A549 (cell line): ENCODE data around the gene TIGD6. TPM values are rescaled to one million over a fixed set of nuclear protein-coding genes. Genes with fewer than 3 reads are reported as not detected.

Experiments
- ATAC-seq, 2 experiments: fragments of 200-7000 bp in 1 of 2; fragments of >200 bp in 1 of 2; cut with Nextera tagmentation in 1 of 2; cut with Tn5 transposase in 1 of 2; 3 replicates each; pipeline versions ENCODE4 v1.8.0 to v1.9.1; 2018 to 2020; ENCODE audit warnings: mild to moderate bottlenecking in 1 of 2, moderate library complexity in 1 of 2
- CTCF ChIA-PET: fragments of 300-600 bp; sonication (Branson Sonifier 250); formaldehyde crosslinking; extraction: SDS; loops from one replicate; lab custom pipeline; 2021; ENCODE audit warnings: antibody characterized with exemption, inconsistent platforms; lab: Yijun Ruan, JAX
- POLR2A ChIA-PET: fragments of 350-600 bp; formaldehyde crosslinking; extraction: SDS; loops from one replicate; lab custom pipeline; 2021; ENCODE audit warnings: antibody characterized with exemption, inconsistent platforms; lab: Yijun Ruan, JAX
- DNase-seq, 2 experiments: peaks; one replicate each; pipeline versions ENCODE4 v3.0.0 to v3.0.0-alpha.2; 2011 to 2016; ENCODE audit warnings: low read depth in 1 of 2, low spot score in 1 of 2
- FAIRE-seq: peaks from 2 replicates; lab custom pipeline; 2011; peaks lifted over from hg19 to GRCh38; lab: Jason Lieb, UNC
- H3K27ac ChIP-seq, 2 experiments: fragments of >200 bp; sonication (Bioruptor Twin); formaldehyde crosslinking; 3 replicates each; pipeline ENCODE4 v1.5.1; 2016 to 2017
- H3K4me1 ChIP-seq: fragments of >200 bp; sonication (Bioruptor Twin); formaldehyde crosslinking; 3 replicates; pipeline ENCODE4 v1.6.1; 2016
- H3K4me2 ChIP-seq: fragments of >200 bp; sonication (Bioruptor Twin); formaldehyde crosslinking; 3 replicates; pipeline ENCODE4 v1.6.1; 2016
- H3K4me3 ChIP-seq: fragments of >200 bp; sonication (Bioruptor Twin); formaldehyde crosslinking; 3 replicates; pipeline ENCODE4 v1.5.1; 2016
- H3K9me3 ChIP-seq: fragments of >200 bp; sonication (Bioruptor Twin); formaldehyde crosslinking; 3 replicates; pipeline ENCODE4 v1.6.1; 2016
- BHLHE40 ChIP-seq: IDR thresholded peaks from 2 replicates; pipeline ENCODE4 v1.6.1; 2012; ENCODE audit warnings: low read depth, low read length, inconsistent platforms
- CBX2 ChIP-seq: fragments of 200-600 bp; sonication (generic); IDR thresholded peaks from 2 replicates; pipeline ENCODE4 v1.6.1; 2016; ENCODE audit warnings: low read depth, mild to moderate bottlenecking, borderline replicate concordance
- CBX8 ChIP-seq: fragments of 200-600 bp; sonication (generic); IDR thresholded peaks from 2 replicates; pipeline ENCODE4 v1.6.1; 2016
- CEBPB ChIP-seq, 2 experiments: fragments of >200 bp in 1 of 2; sonication (Bioruptor Twin) in 1 of 2; formaldehyde crosslinking in 1 of 2; IDR thresholded peaks; 2 replicates each; pipeline ENCODE4 v1.6.1; 2012 to 2016
- ELK1 ChIP-seq: fragments of 150-350 bp; IDR thresholded peaks from 2 replicates; pipeline ENCODE4 v1.6.1; 2014; ENCODE audit warnings: low read depth, mild to moderate bottlenecking, low read length
- EP300 ChIP-seq, 2 experiments: fragments of >200 bp; sonication (Bioruptor Twin); formaldehyde crosslinking; IDR thresholded peaks; 2 replicates in 1 of 2; 3 replicates in 1 of 2; pipeline ENCODE4 v1.6.1; 2016 to 2017
- FOSB ChIP-seq: fragments of 250-450 bp; sonication (Bioruptor Pico); IDR thresholded peaks from 2 replicates; pipeline ENCODE4 v1.5.0; 2020; ENCODE audit warnings: mild to moderate bottlenecking, moderate library complexity
- GATA3 ChIP-seq: IDR thresholded peaks from 2 replicates; pipeline ENCODE4 v1.6.1; 2012; ENCODE audit warnings: borderline replicate concordance
- HES2 ChIP-seq: fragments of >200 bp; sonication (Bioruptor Twin); formaldehyde crosslinking; IDR thresholded peaks from 2 replicates; pipeline ENCODE4 v1.6.1; 2016
- HEYL ChIP-seq: fragments of 250-450 bp; sonication (Bioruptor Pico); IDR thresholded peaks from 2 replicates; pipeline ENCODE4 v1.8.0; 2021; ENCODE audit warnings: mild to moderate bottlenecking, moderate library complexity
- HMGXB4 ChIP-seq: fragments of 250-450 bp; sonication (Bioruptor Pico); IDR thresholded peaks from 2 replicates; pipeline ENCODE4 v1.5.0; 2021; ENCODE audit warnings: mild to moderate bottlenecking, moderate library complexity, borderline replicate concordance
- HOXA7 ChIP-seq: fragments of 250-450 bp; sonication (Bioruptor Pico); IDR thresholded peaks from 2 replicates; pipeline ENCODE4 v1.5.0; 2020; ENCODE audit warnings: mild to moderate bottlenecking, moderate library complexity
- HOXB5 ChIP-seq: fragments of 250-450 bp; sonication (Bioruptor Pico); IDR thresholded peaks from 2 replicates; pipeline ENCODE4 v1.5.0; 2020; ENCODE audit warnings: mild to moderate bottlenecking, moderate library complexity
- JUNB ChIP-seq: fragments of >200 bp; sonication (Bioruptor Twin); formaldehyde crosslinking; IDR thresholded peaks from 2 replicates; pipeline ENCODE4 v1.6.1; 2016
- KDM1A ChIP-seq: fragments of 200-600 bp; sonication (generic); IDR thresholded peaks from 2 replicates; pipeline ENCODE4 v1.6.1; 2016; ENCODE audit warnings: low read depth, mild to moderate bottlenecking
- KDM5A ChIP-seq: fragments of 200-600 bp; sonication (generic); IDR thresholded peaks from 2 replicates; pipeline ENCODE4 v1.6.1; 2016; ENCODE audit warnings: antibody characterized with exemption, mild to moderate bottlenecking
- MAFK ChIP-seq: fragments of 450-650 bp; IDR thresholded peaks from 2 replicates; pipeline ENCODE4 v1.6.1; 2014; ENCODE audit not compliant: partially characterized antibody
- MAX ChIP-seq: IDR thresholded peaks from 2 replicates; pipeline ENCODE4 v1.6.1; 2012
- MAZ ChIP-seq: fragments of 150-350 bp; IDR thresholded peaks from 2 replicates; pipeline ENCODE4 v1.6.1; 2014; ENCODE audit warnings: antibody characterized with exemption, low read depth, low read length, borderline replicate concordance
- MYC ChIP-seq: IDR thresholded peaks from 2 replicates; pipeline ENCODE4 v1.6.1; 2012; ENCODE audit warnings: mild to moderate bottlenecking, inconsistent platforms, low read length, improper control_type of control experiment, borderline replicate concordance
- NPAS2 ChIP-seq: fragments of 250-450 bp; sonication (Bioruptor Pico); IDR thresholded peaks from 2 replicates; pipeline ENCODE4 v1.8.0; 2022; ENCODE audit warnings: mild to moderate bottlenecking, moderate library complexity, borderline replicate concordance
- PBX3 ChIP-seq: IDR thresholded peaks from 2 replicates; pipeline ENCODE4 v1.6.1; 2012
- POLR2A ChIP-seq: IDR thresholded peaks from 2 replicates; pipeline ENCODE4 v1.6.1; 2012; ENCODE audit warnings: mild to moderate bottlenecking, low read length
- REST ChIP-seq: fragments of 200-600 bp; sonication (generic); IDR thresholded peaks from 2 replicates; pipeline ENCODE4 v1.6.1; 2016; ENCODE audit warnings: antibody characterized with exemption, mild to moderate bottlenecking, moderate library complexity
- RNF2 ChIP-seq: fragments of 200-600 bp; sonication (generic); IDR thresholded peaks from 2 replicates; pipeline ENCODE4 v1.6.1; 2016; ENCODE audit warnings: low read depth, mild to moderate bottlenecking, antibody characterized with exemption, moderate library complexity, borderline replicate concordance
- SREBF2 ChIP-seq: fragments of 450-650 bp; IDR thresholded peaks from 2 replicates; pipeline ENCODE4 v1.6.1; 2014; ENCODE audit warnings: mild to moderate bottlenecking, moderate library complexity
- USF2 ChIP-seq: fragments of 450-650 bp; IDR thresholded peaks from 2 replicates; pipeline ENCODE4 v1.6.1; 2014; ENCODE audit warnings: antibody characterized with exemption
- ZC3H11A ChIP-seq: fragments of 450-650 bp; IDR thresholded peaks from 2 replicates; pipeline ENCODE4 v1.6.1; 2014; ENCODE audit warnings: antibody characterized with exemption, mild to moderate bottlenecking
- ZFP36 ChIP-seq: fragments of 450-650 bp; IDR thresholded peaks from 2 replicates; pipeline ENCODE4 v1.6.1; 2014; ENCODE audit warnings: borderline replicate concordance; ENCODE audit not compliant: partially characterized antibody
- ZNF302 ChIP-seq: fragments of 250-450 bp; sonication (Bioruptor Pico); IDR thresholded peaks from 2 replicates; pipeline ENCODE4 v1.9.0; 2021; ENCODE audit warnings: inconsistent platforms, mild to moderate bottlenecking, moderate library complexity
- ZSCAN20 ChIP-seq: fragments of 250-450 bp; sonication (Bioruptor Pico); IDR thresholded peaks from 2 replicates; pipeline ENCODE4 v1.8.0; 2022; ENCODE audit warnings: mild to moderate bottlenecking, moderate library complexity
- WGBS: methylation state at CpG from one replicate; pipeline ENCODE4 v1.1.6; 2017; ENCODE audit errors: missing lambda C conversion rate; 5-methylcytosine and 5-hydroxymethylcytosine counted together
- polyA plus RNA-seq, 4 experiments: library from polyadenylated mRNA; depleted of rRNA in 3 of 4; stranded (reverse); fragments of >200 nt; fragmentation: RNase III in 1 of 4; extraction: RNeasy Plus Mini Kit Qiagen cat#74134 plus additional on column Dnase treatment in 1 of 4; gene quantifications; 2 replicates in 3 of 4; 3 replicates in 1 of 4; pipeline ENCODE4 v1.2.3, GENCODE V29; 2011 to 2017

Gene TIGD6
- polyA plus RNA-seq, 2 of the 4 experiments (the other 2 are of a cell fraction): 4.3 to 7.3 TPM

GRCh38 chr5:149960272-149961185, 39.9 kb downstream of the TIGD6 start, which contains the start of gene SLC26A2:
Gene SLC26A2, plus strand, starts transcription at chr5:149960758. Its CDS starts 16,895 bp downstream, at chr5:149977653.
- ChIA-PET POLR2A (interaction anchor here (0.5 to 4.0 kb wide), 28 partner anchors 9 to 294 kb away, joined by 3 to 61 read pairs (median 4); partner anchors contain the start of genes HMGXB3 and TIGD6), CTCF (interaction anchor here (0.6 to 16.5 kb wide), 20 partner anchors 11 to 410 kb away, joined by 3 to 594 read pairs (median 6); partner anchors contain the start of genes HMGXB3, PDE6A and TIGD6)
- ATAC-seq (peak; percentile 89 to 94), FAIRE-seq (peak; percentile 83), DNase-seq (peak; percentile 96 to 98)
- no peaks in the 10 kb centered on the region for H3K9me3 ChIP-seq
- WGBS: under 1% methylated on average over 52 of the region's 84 CpGs
- peaks cover 48% of the 10 kb centered on the region for H3K4me1 ChIP-seq
- peak within 1 kb of the TSS; percentile 81 for H3K4me3 ChIP-seq
- peak within 1 kb of the TSS; percentile 80 for H3K4me2 ChIP-seq
- H3K27ac ChIP-seq: peak within 1 kb of the TSS; percentile 91 to 96
- TF ChIP-seq SREBF2 (no peak), CBX8 (no peak), KDM1A (no peak), RNF2 (no peak), ZSCAN20 (CRISPR knock-in tag) (no peak), FOSB (no peak), GATA3 (no peak), HOXB5 (no peak), USF2 (peak; percentile 98), PBX3 (peak; percentile 98), ZFP36 (no peak), JUNB (no peak), HOXA7 (no peak), MAFK (no peak), EP300 (IDR thresholded peaks at IDR 0.05) (no peak), ZNF302 (no peak), ZC3H11A (no peak), CEBPB (IDR thresholded peaks at IDR 0.05) (no peak), MAZ (no peak), KDM5A (no peak), MAX (peak; percentile 74), HMGXB4 (CRISPR knock-in tag) (no peak), POLR2A (peak; percentile 96), HEYL (CRISPR knock-in tag) (no peak), CBX2 (no peak), REST (no peak), HES2 (no peak), BHLHE40 (no peak), NPAS2 (no peak), ELK1 (no peak), MYC (no peak)
